Astrocyte (in vitro differentiated cells and primary cell): Measurements from ENCODE around the gene GMDS. TPM values are rescaled to one million over a fixed set of nuclear protein-coding genes. Genes with fewer than 3 reads are reported as not detected.

ENCODE experiments used
- DNase-seq: peaks from one replicate; pipeline ENCODE4 v3.0.0-alpha.2; 2010; ENCODE audit warnings: low read depth
- FAIRE-seq: peaks from 2 replicates; lab custom pipeline; 2011; peaks lifted over from hg19 to GRCh38; lab: Jason Lieb, UNC
- H2AFZ ChIP-seq: 2 replicates; pipeline ENCODE4 v1.6.0; 2012; ENCODE audit warnings: low read depth, low read length, inconsistent platforms
- H3K27ac ChIP-seq: 2 replicates; pipeline ENCODE4 v1.5.1; 2011; ENCODE audit warnings: low read depth, low read length, inconsistent platforms
- H3K27me3 ChIP-seq: 2 replicates; pipeline ENCODE4 v1.6.0; 2011; ENCODE audit warnings: low read length, inconsistent platforms; ENCODE audit not compliant: insufficient read depth
- H3K36me3 ChIP-seq: 2 replicates; pipeline ENCODE4 v1.5.1; 2011; ENCODE audit warnings: low read length, inconsistent platforms; ENCODE audit not compliant: insufficient read depth
- H3K4me1 ChIP-seq: 2 replicates; pipeline ENCODE4 v1.5.1; 2011; ENCODE audit warnings: low read length, inconsistent platforms; ENCODE audit not compliant: insufficient read depth
- H3K4me2 ChIP-seq: 2 replicates; pipeline ENCODE4 v1.6.0; 2012; ENCODE audit warnings: low read length, inconsistent platforms
- H3K4me3 ChIP-seq: 2 replicates; pipeline ENCODE4 v1.5.1; 2011; ENCODE audit warnings: low read depth, mild to moderate bottlenecking, low read length, inconsistent platforms; ENCODE audit not compliant: insufficient read depth
- H3K79me2 ChIP-seq: 2 replicates; pipeline ENCODE4 v1.6.0; 2012; ENCODE audit warnings: mild to moderate bottlenecking, low read length, inconsistent platforms; ENCODE audit not compliant: insufficient read depth
- H3K9ac ChIP-seq: 2 replicates; pipeline ENCODE4 v1.6.0; 2012; ENCODE audit warnings: mild to moderate bottlenecking, low read length, inconsistent platforms
- H3K9me3 ChIP-seq: 2 replicates; pipeline ENCODE4 v1.5.1; 2012; ENCODE audit warnings: low read depth, mild to moderate bottlenecking, low read length, inconsistent platforms; ENCODE audit not compliant: insufficient read depth
- H4K20me1 ChIP-seq: 2 replicates; pipeline ENCODE4 v1.6.0; 2012; ENCODE audit warnings: low read length, inconsistent platforms; ENCODE audit not compliant: insufficient read depth
- H3K27ac Mint-ChIP-seq: one replicate; pipeline ENCODE4 v1.8.0; 2021; ENCODE audit warnings: mild to moderate bottlenecking, mixed read lengths; ENCODE audit not compliant: unreplicated experiment
- H3K27me3 Mint-ChIP-seq: one replicate; pipeline ENCODE4 v1.8.0; 2021; ENCODE audit warnings: low read depth, mixed read lengths; ENCODE audit not compliant: unreplicated experiment
- H3K36me3 Mint-ChIP-seq: one replicate; pipeline ENCODE4 v1.8.0; 2021; ENCODE audit warnings: low read depth, mixed read lengths; ENCODE audit not compliant: unreplicated experiment
- H3K4me1 Mint-ChIP-seq: one replicate; pipeline ENCODE4 v1.8.0; 2021; ENCODE audit warnings: low read depth, mixed read lengths; ENCODE audit not compliant: unreplicated experiment
- H3K4me3 Mint-ChIP-seq: one replicate; pipeline ENCODE4 v1.8.0; 2021; ENCODE audit warnings: mild to moderate bottlenecking, moderate library complexity, mixed read lengths; ENCODE audit not compliant: unreplicated experiment
- H3K9me3 Mint-ChIP-seq: one replicate; pipeline ENCODE4 v1.8.0; 2021; ENCODE audit warnings: mild to moderate bottlenecking, mixed read lengths; ENCODE audit not compliant: unreplicated experiment
- EZH2 ChIP-seq: IDR thresholded peaks from 2 replicates; pipeline ENCODE4 v1.6.1; 2012; ENCODE audit warnings: mild to moderate bottlenecking, low read length, inconsistent platforms; ENCODE audit not compliant: insufficient read depth
- total RNA-seq: library from RNA; stranded (reverse); gene quantifications from 2 replicates; pipeline ENCODE4 v1.2.1, GENCODE V29; 2021
- TF ChIP-seq, protein P1 (sequence below): IDR thresholded peaks from 2 replicates; pipeline ENCODE4 v1.5.1; 2011; ENCODE audit warnings: low read depth, mild to moderate bottlenecking, inconsistent platforms, low read length, moderate library complexity; ENCODE audit not compliant: insufficient read depth

Gene GMDS
- total RNA-seq, 1 donor from 2014 or later, result 9.4 TPM

DNA sequence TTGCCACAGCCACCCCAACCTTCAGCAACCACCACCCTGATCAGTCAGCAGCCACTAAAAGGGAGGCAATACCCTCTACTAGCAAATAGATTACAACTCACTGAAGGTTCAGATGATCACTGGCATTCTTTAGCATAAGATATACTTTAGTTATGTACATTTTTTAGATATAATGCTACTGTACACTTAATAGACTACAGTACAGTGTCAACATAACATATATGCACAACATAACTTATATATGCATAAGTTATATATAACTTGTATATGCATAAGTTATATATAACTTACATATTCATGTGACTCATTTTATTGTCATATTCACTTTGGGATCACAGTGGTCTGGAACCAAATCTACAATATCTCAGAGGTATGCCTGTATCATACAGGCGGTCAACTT lies 61.7 kb downstream of the GMDS start:
- DNase-seq, result no peak
- Histone ChIP-seq H3K9me3 (no peaks in the 10 kb centered on the region), H3K27ac (no peak overlapping the region), H3K79me2 (no peaks in the 10 kb centered on the region), H3K9ac (no peak overlapping the region), H3K27me3 (no peaks in the 10 kb centered on the region), H4K20me1 (peaks cover 8% of the 10 kb centered on the region), H3K4me2 (no peak overlapping the region), H3K4me1 (no peaks in the 10 kb centered on the region), H3K4me3 (no peak overlapping the region), H3K36me3 (no peaks in the 10 kb centered on the region), H2AFZ (no peak overlapping the region)
- Mint-ChIP-seq H3K27me3 (peaks cover 2% of the 10 kb centered on the region), H3K36me3 (no peaks in the 10 kb centered on the region), H3K27ac (no peak overlapping the region), H3K4me3 (no peak overlapping the region), H3K9me3 (no peaks in the 10 kb centered on the region), H3K4me1 (no peaks in the 10 kb centered on the region)
- TF ChIP-seq, protein P1, sequence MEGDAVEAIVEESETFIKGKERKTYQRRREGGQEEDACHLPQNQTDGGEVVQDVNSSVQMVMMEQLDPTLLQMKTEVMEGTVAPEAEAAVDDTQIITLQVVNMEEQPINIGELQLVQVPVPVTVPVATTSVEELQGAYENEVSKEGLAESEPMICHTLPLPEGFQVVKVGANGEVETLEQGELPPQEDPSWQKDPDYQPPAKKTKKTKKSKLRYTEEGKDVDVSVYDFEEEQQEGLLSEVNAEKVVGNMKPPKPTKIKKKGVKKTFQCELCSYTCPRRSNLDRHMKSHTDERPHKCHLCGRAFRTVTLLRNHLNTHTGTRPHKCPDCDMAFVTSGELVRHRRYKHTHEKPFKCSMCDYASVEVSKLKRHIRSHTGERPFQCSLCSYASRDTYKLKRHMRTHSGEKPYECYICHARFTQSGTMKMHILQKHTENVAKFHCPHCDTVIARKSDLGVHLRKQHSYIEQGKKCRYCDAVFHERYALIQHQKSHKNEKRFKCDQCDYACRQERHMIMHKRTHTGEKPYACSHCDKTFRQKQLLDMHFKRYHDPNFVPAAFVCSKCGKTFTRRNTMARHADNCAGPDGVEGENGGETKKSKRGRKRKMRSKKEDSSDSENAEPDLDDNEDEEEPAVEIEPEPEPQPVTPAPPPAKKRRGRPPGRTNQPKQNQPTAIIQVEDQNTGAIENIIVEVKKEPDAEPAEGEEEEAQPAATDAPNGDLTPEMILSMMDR, result no peak
- no peak for TF ChIP-seq EZH2
- FAIRE-seq, result no peak

DNA sequence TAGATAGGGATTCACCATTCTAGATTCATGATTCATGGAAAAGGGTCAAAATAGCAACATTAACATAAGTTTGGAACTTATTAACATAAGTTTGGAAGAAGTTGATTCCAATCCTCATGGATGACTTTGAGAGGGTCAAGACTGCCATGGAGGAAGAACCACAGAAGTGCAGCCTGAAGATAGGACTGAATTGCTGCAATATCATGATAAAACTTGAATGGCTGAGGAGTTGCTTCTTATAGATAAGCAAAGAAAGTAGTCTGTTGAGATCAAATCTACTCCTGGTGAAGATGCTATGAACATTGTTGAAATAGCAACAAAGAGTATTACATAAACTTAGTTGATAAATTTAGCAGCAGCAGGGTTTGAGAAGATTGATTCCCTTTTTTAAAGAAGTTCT lies 62.2 kb downstream of the GMDS start:
- H3K4me1 ChIP-seq, result no peaks in the 10 kb centered on the region
- H3K36me3 Mint-ChIP-seq, result no peaks in the 10 kb centered on the region
- TF ChIP-seq, protein P1, result no peak
- no peak for TF ChIP-seq EZH2
- H3K79me2 ChIP-seq, result no peaks in the 10 kb centered on the region
- H2AFZ ChIP-seq, result no peak overlapping the region
- H3K27ac ChIP-seq, result no peak overlapping the region
- no peak overlapping the region for H3K4me2 ChIP-seq
- no peak overlapping the region for H3K9ac ChIP-seq
- H3K27ac Mint-ChIP-seq, result no peak overlapping the region
- no peak for DNase-seq
- H3K4me3 ChIP-seq, result no peak overlapping the region
- H3K4me1 Mint-ChIP-seq, result no peaks in the 10 kb centered on the region
- peaks cover 7% of the 10 kb centered on the region for H4K20me1 ChIP-seq
- peaks cover 3% of the 10 kb centered on the region for H3K9me3 Mint-ChIP-seq
- no peaks in the 10 kb centered on the region for H3K27me3 ChIP-seq
- H3K9me3 ChIP-seq, result no peaks in the 10 kb centered on the region
- no peaks in the 10 kb centered on the region for H3K27me3 Mint-ChIP-seq
- FAIRE-seq, result no peak
- H3K4me3 Mint-ChIP-seq, result no peak overlapping the region
- no peaks in the 10 kb centered on the region for H3K36me3 ChIP-seq

DNA sequence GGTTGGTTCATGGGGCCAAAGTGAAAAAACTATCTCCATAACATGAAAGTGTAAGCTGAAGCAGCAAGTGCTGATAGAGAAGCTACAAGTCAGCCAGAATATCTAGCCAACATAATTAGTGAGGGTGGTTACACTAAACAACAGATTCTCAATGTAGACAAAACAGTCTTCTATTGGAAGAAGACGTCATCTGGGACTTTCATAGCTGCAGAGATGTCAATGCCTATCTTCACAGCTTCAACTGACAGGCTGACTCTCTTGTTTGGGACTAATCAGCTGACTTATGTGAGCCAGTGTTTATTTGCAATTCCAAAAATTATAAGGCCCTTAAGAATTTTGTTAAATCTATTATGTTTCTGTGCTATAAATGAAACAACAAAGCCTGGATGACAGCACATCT lies 63.2 kb downstream of the GMDS start:
- H3K27ac ChIP-seq, result no peak overlapping the region
- Mint-ChIP-seq H3K27me3 (no peaks in the 10 kb centered on the region), H3K36me3 (no peaks in the 10 kb centered on the region), H3K27ac (no peak overlapping the region), H3K9me3 (peaks cover 3% of the 10 kb centered on the region), H3K4me3 (no peak overlapping the region), H3K4me1 (no peaks in the 10 kb centered on the region)
- no peak for FAIRE-seq
- H2AFZ ChIP-seq, result no peak overlapping the region
- no peaks in the 10 kb centered on the region for H3K9me3 ChIP-seq
- no peak overlapping the region for H3K9ac ChIP-seq
- no peak overlapping the region for H3K4me2 ChIP-seq
- no peak overlapping the region for H3K4me3 ChIP-seq
- H3K4me1 ChIP-seq, result no peaks in the 10 kb centered on the region
- peaks cover 2% of the 10 kb centered on the region for H4K20me1 ChIP-seq
- H3K27me3 ChIP-seq, result no peaks in the 10 kb centered on the region
- no peak for DNase-seq
- H3K79me2 ChIP-seq, result no peaks in the 10 kb centered on the region
- H3K36me3 ChIP-seq, result no peaks in the 10 kb centered on the region
- TF ChIP-seq, protein P1, result no peak
- no peak for TF ChIP-seq EZH2
